IPS-20b (cell line): ENCODE data around the gene ZNF441.
A peak's percentile ranks its signal among the peaks of the same experiment; 100 is the strongest.
"Not testable (repeated sequence)": the region's sequence is repeated elsewhere in the genome, so short reads cannot be mapped to it uniquely, and the experiment has no call there.

ENCODE experiments used
- H3K27ac ChIP-seq: one replicate; pipeline ENCODE4 v1.5.1; 2013; ENCODE audit warnings: low read length
- H3K27me3 ChIP-seq: 2 replicates; pipeline ENCODE4 v1.6.1; 2013; ENCODE audit warnings: mild to moderate bottlenecking, low read length, inconsistent platforms; ENCODE audit not compliant: insufficient read depth
- H3K36me3 ChIP-seq: 2 replicates; pipeline ENCODE4 v1.6.1; 2013; ENCODE audit warnings: low read depth, mild to moderate bottlenecking, inconsistent platforms, low read length, moderate library complexity; ENCODE audit not compliant: insufficient read depth
- H3K4me1 ChIP-seq: 2 replicates; pipeline ENCODE4 v1.6.1; 2013; ENCODE audit warnings: mild to moderate bottlenecking, control low read depth, inconsistent platforms, low read length, moderate library complexity; ENCODE audit not compliant: insufficient read depth
- H3K4me3 ChIP-seq: 2 replicates; pipeline ENCODE4 v1.5.1; 2013; ENCODE audit warnings: mild to moderate bottlenecking, low read length, inconsistent platforms
- H3K9ac ChIP-seq: 2 replicates; pipeline ENCODE4 v1.6.1; 2013; ENCODE audit warnings: low read depth, mild to moderate bottlenecking, inconsistent platforms, low read length, moderate library complexity
- H3K9me3 ChIP-seq: 2 replicates; pipeline ENCODE4 v1.6.1; 2013; ENCODE audit warnings: mild to moderate bottlenecking, low read depth, low read length, inconsistent platforms; ENCODE audit not compliant: insufficient read depth

The ZNF441 gene

GRCh38 chr19:11752244-11752736 lies 14.5 kb upstream of the ZNF441 start:
- Histone ChIP-seq H3K9ac (no peak overlapping the region), H3K4me1 (no peaks in the 10 kb centered on the region), H3K27ac (no peak overlapping the region), H3K27me3 (no peaks in the 10 kb centered on the region), H3K36me3 (no peaks in the 10 kb centered on the region), H3K9me3 (peaks cover 63% of the 10 kb centered on the region), H3K4me3 (no peak overlapping the region)

- H3K9ac ChIP-seq = no peak overlapping the region
- no peaks in the 10 kb centered on the region for H3K4me1 ChIP-seq
- no peak overlapping the region for H3K27ac ChIP-seq
- no peaks in the 10 kb centered on the region for H3K27me3 ChIP-seq
- peaks cover 55% of the 10 kb centered on the region for H3K9me3 ChIP-seq
- H3K36me3 ChIP-seq = no peaks in the 10 kb centered on the region
- H3K4me3 ChIP-seq = no peak overlapping the region
Measured at GRCh38 chr19:11754663-11755062, 12.1 kb upstream of the ZNF441 start.

DNA sequence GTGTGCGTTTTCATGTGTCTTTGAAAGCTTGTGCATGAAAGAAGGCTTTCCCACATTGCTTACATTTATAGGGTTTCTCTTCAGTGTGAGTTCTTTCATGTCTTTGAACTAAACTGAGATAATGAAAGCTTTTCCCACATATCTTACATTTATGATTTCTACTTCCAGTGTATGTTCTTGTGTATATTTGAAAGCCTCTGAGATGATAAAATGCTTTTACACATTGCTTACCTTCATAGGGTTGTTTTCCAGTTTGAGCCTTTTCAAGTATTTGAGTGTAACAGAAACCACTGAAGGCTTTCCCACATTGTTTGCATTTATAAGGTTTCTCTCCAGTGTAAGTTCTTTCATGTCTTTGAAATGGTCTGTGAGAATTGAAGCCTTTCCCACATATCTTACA lies 9.8 kb upstream of the ZNF441 start:
- no peaks in the 10 kb centered on the region for H3K4me1 ChIP-seq
- no peak overlapping the region for H3K9ac ChIP-seq
- H3K36me3 ChIP-seq = no peaks in the 10 kb centered on the region
- no peak overlapping the region for H3K4me3 ChIP-seq
- peaks cover 46% of the 10 kb centered on the region for H3K9me3 ChIP-seq
- H3K27me3 ChIP-seq = no peaks in the 10 kb centered on the region
- no peak overlapping the region for H3K27ac ChIP-seq

- H3K27me3 ChIP-seq = no peaks in the 10 kb centered on the region; the same call in 1 of the 2 replicates
- no peak overlapping the region for H3K27ac ChIP-seq
- no peak overlapping the region for H3K4me3 ChIP-seq
- H3K9ac ChIP-seq = no peak overlapping the region
- no peaks in the 10 kb centered on the region for H3K36me3 ChIP-seq
- H3K4me1 ChIP-seq = no peaks in the 10 kb centered on the region
- H3K9me3 ChIP-seq = peaks cover 25% of the 10 kb centered on the region; the same call in 1 of the 2 replicates
Measured at GRCh38 chr19:11759805-11760204, 7.0 kb upstream of the ZNF441 start.

- no peaks in the 10 kb centered on the region for H3K4me1 ChIP-seq
- H3K9me3 ChIP-seq = peaks cover 3% of the 10 kb centered on the region; the same call in 1 of the 2 replicates
- H3K4me3 ChIP-seq = no peak overlapping the region
- H3K27me3 ChIP-seq = peaks cover 12% of the 10 kb centered on the region
- no peak overlapping the region for H3K27ac ChIP-seq
- H3K9ac ChIP-seq = no peak overlapping the region
- no peaks in the 10 kb centered on the region for H3K36me3 ChIP-seq
Measured at GRCh38 chr19:11763117-11763516, 3.7 kb upstream of the ZNF441 start.

GRCh38 chr19:11763611-11764010 lies 3.2 kb upstream of the ZNF441 start:
- no peak overlapping the region for H3K9ac ChIP-seq
- peaks cover 3% of the 10 kb centered on the region; the same call in 1 of the 2 replicates for H3K9me3 ChIP-seq
- H3K4me3 ChIP-seq = no peak overlapping the region
- no peaks in the 10 kb centered on the region for H3K36me3 ChIP-seq
- H3K4me1 ChIP-seq = no peaks in the 10 kb centered on the region
- no peak overlapping the region for H3K27ac ChIP-seq
- peaks cover 17% of the 10 kb centered on the region for H3K27me3 ChIP-seq

GRCh38 chr19:11767633-11768133 lies 883 bp downstream of the ZNF441 start:
- H3K36me3 ChIP-seq = no peaks in the 10 kb centered on the region
- H3K27ac ChIP-seq = no peak overlapping the region
- H3K9ac ChIP-seq = peak overlapping the region; percentile 46; the same call in 1 of the 2 replicates

GRCh38 chr19:11769995-11770394 lies 3.2 kb downstream of the ZNF441 start:
- peaks cover 25% of the 10 kb centered on the region for H3K27me3 ChIP-seq
- H3K4me3 ChIP-seq = no peak overlapping the region
- no peaks in the 10 kb centered on the region for H3K36me3 ChIP-seq
- H3K4me1 ChIP-seq = no peaks in the 10 kb centered on the region
- H3K9ac ChIP-seq = no peak overlapping the region
- H3K27ac ChIP-seq = no peak overlapping the region
- peaks cover 22% of the 10 kb centered on the region for H3K9me3 ChIP-seq

More at GRCh38 chr19:11767633-11768133, 883 bp downstream of the ZNF441 start:
- Histone ChIP-seq H3K4me1 (no peaks in the 10 kb centered on the region), H3K9me3 (peaks cover 13% of the 10 kb centered on the region), H3K27me3 (peaks cover 25% of the 10 kb centered on the region), H3K4me3 (peak overlapping the region; percentile 74)

- not testable (repeated sequence) for H3K27ac ChIP-seq, H3K9ac ChIP-seq, H3K4me1 ChIP-seq, H3K36me3 ChIP-seq, H3K4me3 ChIP-seq
- Histone ChIP-seq H3K27me3 (peaks cover 25% of the 10 kb centered on the region), H3K9me3 (peaks cover 33% of the 10 kb centered on the region)
Measured at GRCh38 chr19:11771520-11771919, 4.7 kb downstream of the ZNF441 start.

- Histone ChIP-seq H3K36me3 (peaks cover 18% of the 10 kb centered on the region), H3K9me3 (peaks cover 66% of the 10 kb centered on the region)
- H3K4me1 ChIP-seq, H3K9ac ChIP-seq, H3K27me3 ChIP-seq, H3K4me3 ChIP-seq, H3K27ac ChIP-seq: not testable (repeated sequence)
Measured at GRCh38 chr19:11776669-11777068, 9.9 kb downstream of the ZNF441 start.

GRCh38 chr19:11780431-11781020 lies 13.7 kb downstream of the ZNF441 start:
- Histone ChIP-seq H3K27me3 (no peaks in the 10 kb centered on the region), H3K9me3 (peaks cover 75% of the 10 kb centered on the region), H3K36me3 (peaks cover 19% of the 10 kb centered on the region), H3K27ac (no peak overlapping the region), H3K4me3 (no peak overlapping the region; the same call in 1 of the 2 replicates), H3K9ac (no peak overlapping the region), H3K4me1 (no peaks in the 10 kb centered on the region)

- Histone ChIP-seq H3K27me3 (no peaks in the 10 kb centered on the region), H3K27ac (no peak overlapping the region), H3K9me3 (peaks cover 70% of the 10 kb centered on the region), H3K36me3 (peaks cover 19% of the 10 kb centered on the region), H3K9ac (no peak overlapping the region), H3K4me1 (no peaks in the 10 kb centered on the region), H3K4me3 (no peak overlapping the region)
Measured at GRCh38 chr19:11781295-11782057, 14.7 kb downstream of the ZNF441 start.
